CD1c-positive myeloid dendritic cell (primary cell): ENCODE data around the gene ADGRV1.

Experiments
- DNase-seq: peaks from one replicate; pipeline ENCODE4 v3.0.0-alpha.2; 2016; ENCODE audit errors: extremely low spot score

ADGRV1 gene, protein sequence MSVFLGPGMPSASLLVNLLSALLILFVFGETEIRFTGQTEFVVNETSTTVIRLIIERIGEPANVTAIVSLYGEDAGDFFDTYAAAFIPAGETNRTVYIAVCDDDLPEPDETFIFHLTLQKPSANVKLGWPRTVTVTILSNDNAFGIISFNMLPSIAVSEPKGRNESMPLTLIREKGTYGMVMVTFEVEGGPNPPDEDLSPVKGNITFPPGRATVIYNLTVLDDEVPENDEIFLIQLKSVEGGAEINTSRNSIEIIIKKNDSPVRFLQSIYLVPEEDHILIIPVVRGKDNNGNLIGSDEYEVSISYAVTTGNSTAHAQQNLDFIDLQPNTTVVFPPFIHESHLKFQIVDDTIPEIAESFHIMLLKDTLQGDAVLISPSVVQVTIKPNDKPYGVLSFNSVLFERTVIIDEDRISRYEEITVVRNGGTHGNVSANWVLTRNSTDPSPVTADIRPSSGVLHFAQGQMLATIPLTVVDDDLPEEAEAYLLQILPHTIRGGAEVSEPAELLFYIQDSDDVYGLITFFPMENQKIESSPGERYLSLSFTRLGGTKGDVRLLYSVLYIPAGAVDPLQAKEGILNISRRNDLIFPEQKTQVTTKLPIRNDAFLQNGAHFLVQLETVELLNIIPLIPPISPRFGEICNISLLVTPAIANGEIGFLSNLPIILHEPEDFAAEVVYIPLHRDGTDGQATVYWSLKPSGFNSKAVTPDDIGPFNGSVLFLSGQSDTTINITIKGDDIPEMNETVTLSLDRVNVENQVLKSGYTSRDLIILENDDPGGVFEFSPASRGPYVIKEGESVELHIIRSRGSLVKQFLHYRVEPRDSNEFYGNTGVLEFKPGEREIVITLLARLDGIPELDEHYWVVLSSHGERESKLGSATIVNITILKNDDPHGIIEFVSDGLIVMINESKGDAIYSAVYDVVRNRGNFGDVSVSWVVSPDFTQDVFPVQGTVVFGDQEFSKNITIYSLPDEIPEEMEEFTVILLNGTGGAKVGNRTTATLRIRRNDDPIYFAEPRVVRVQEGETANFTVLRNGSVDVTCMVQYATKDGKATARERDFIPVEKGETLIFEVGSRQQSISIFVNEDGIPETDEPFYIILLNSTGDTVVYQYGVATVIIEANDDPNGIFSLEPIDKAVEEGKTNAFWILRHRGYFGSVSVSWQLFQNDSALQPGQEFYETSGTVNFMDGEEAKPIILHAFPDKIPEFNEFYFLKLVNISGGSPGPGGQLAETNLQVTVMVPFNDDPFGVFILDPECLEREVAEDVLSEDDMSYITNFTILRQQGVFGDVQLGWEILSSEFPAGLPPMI (N-terminal part only)

DNA sequence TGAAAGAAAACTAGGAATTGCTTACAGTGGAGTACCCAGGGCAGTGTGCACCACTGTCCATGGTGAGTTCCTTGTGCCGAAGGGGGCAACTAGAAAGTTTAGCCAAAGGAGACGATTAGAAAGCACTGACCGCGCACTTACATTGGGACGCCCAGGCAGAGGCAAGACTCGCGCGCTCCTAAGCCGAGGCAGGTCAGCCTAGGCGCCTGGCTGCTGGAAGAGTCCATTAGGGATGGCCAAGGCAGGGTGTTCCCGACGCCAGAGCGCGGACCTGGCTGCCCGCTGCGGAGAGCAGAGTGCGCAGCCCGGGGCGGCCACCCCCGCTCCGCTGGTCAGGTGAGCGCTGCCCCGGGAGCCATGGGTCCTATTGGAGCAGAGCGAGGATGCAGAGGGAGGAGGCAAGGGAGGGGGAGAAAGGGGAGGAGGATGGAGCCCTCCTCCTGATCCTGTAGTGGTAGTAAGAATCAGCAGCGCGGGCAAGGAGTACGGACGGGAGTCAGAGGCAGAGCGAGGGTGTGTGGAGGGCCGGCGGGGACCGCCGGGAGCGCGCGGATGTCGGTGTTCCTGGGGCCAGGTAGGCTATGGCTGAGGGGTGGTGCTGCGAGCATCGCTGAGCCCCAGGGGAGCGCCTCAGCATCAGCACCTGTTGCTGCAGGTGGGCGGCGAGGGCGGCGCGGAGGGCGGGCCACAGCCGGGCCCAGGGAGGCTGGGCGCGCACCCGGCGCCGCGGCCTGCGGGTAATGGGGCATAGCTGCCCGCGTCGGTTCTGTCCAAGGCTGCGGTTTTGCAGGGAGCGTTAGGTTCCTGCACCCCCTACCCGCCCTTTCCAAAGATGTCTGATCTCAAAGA is at the start of gene ADGRV1:
Gene ADGRV1 (plus strand): TSS at position 454 of the 849 bp plus-strand sequence. CDS start 99 bp downstream, at position 553.
- no peak for DNase-seq

DNA sequence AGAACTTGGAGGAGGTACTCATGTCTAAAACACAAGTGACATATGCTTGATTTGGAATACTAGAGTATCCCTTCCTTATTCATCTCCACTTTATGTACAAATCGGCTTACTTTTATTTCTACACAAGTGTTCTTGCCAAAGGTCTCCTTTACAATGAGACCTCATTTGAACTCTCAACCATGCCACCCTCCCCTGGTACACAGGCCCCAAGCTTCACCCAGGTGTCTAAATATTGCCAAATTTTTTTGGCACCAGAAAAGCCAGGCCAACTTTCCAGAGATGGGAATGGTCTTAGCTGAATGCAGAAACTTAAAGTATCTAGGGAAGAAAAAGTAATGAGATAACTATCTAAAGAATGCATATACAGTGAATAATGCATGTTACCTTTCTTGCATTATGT is 48.2 kb upstream of the ADGRV1 start:
- DNase-seq = no peak

DNA sequence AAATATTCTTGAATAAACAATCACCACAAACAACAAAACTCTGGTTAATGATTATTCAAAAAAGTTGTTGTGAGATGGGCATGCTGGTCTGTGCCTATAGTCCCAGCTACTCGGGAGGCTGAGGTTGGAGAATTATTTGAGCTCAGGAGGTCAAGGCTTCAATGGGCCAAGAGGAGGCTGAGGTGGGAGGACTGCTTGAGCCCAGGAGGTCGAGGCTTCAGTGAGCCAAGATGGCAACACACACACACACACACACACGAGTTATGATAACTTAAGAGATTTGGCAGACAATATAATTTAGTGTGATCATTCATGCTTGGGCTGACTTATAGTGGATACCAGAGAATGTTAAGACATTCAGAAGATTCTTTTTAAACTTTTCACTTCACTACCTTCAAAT is 44.1 kb upstream of the ADGRV1 start:
- DNase-seq = no peak

DNA sequence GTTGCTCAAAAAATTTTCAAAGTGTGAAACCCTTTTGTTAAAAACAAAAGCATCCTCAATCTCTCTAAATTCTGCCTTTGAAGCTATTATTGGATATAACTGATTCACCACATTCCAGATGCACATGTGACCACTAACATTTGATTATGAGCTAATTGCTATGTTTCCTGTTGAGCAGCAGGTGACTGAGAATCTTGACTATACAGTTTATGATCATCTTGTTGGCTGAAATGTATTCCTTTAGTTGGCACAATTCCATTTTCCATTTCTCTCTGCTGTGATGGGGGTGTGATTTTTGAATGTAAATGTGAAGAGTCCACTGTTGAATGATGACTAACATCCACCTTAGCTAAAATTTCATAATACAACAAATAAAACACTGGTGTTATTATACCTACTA is 39.9 kb upstream of the ADGRV1 start:
- no peak for DNase-seq

DNA sequence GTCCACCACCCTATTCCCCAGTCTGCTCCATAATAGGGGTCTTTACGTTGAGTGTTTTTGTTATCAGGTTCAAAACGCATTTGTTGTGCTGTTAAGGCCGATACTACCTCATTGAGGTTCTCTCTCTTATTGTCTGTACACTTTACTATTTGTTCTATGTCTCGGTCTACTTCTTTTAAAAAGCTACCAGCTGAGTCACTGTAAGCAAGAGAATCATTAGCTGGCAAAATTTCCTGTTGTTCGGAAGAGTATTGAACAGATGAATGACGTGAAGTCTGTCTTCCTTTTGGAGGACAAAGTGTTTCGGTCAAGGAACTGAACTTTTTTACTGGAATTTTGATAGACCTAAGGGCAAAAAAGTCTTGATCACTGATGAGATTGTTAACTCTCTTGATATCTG is 39.5 kb upstream of the ADGRV1 start:
- no peak for DNase-seq

DNA sequence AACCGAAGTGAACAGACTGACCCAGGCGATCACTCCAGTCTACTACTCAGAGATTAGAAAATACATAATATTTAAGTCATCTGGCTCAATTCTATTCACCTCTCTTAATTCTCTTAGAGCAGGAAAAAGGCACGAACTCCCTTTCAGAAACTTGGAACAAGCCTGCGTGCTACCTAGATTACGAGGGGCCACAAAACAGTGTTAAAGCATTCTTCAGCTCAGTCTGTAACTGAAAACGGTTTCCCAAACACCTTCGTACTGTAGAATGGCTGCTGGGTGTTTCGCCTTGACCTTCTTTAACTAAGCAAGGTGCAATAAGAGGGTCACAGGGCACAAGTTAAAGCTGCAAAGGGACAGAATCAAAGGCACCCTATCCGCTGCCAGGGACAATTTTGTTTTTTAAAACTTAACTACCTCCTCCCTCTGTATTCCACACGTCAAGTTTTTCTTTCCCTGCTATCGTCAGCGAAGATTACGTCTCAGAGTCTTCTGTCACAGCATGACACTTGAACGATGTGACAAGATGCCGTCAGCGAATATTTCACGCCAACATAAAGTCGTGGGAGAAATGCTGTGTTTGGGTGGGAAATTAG is 29.9 kb upstream of the ADGRV1 start:
- peak; percentile 52 for DNase-seq

DNA sequence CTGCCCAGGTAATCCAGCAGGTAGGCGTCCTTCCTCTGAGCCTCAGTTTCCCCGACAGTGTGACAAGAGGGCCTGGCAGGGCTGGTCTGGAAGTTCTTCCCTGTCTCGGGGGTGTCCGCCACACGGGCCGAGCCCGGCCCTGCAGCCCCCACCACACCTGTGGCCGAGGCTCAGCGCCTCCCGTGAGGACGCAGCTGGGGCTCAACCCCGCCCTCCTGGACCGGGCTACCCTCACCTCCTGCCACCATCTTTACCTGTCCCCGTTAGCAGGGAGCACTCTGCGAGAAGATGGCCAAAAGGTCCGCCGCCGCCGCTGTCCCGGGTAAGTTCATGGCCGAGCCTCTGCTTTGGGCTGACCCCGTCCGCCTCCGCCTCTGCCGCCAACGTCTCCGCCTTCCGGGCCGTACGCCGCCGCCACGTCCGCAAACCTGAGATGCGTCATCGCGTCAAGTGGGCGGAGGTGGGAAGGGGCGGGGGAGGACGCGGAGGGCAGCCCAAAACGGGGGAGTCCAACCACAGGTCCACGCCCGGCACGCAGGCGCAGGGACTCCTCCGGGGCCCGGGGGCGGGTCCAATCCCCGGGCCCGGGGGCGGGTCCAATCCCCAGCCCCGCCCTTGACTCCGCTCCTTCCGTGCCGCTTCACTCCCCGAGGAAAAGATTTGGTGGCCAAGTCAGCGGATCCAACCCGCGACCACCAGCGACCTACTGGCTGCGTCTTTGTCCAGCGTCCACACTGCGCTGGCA is 29.2 kb upstream of the ADGRV1 start, which contains the start of gene LYSMD3:
Gene LYSMD3 (minus strand): TSS at position 391 of the 745 bp plus-strand sequence. CDS start 4,295 bp downstream, outside the sequence.
- DNase-seq = peak; percentile 96

DNA sequence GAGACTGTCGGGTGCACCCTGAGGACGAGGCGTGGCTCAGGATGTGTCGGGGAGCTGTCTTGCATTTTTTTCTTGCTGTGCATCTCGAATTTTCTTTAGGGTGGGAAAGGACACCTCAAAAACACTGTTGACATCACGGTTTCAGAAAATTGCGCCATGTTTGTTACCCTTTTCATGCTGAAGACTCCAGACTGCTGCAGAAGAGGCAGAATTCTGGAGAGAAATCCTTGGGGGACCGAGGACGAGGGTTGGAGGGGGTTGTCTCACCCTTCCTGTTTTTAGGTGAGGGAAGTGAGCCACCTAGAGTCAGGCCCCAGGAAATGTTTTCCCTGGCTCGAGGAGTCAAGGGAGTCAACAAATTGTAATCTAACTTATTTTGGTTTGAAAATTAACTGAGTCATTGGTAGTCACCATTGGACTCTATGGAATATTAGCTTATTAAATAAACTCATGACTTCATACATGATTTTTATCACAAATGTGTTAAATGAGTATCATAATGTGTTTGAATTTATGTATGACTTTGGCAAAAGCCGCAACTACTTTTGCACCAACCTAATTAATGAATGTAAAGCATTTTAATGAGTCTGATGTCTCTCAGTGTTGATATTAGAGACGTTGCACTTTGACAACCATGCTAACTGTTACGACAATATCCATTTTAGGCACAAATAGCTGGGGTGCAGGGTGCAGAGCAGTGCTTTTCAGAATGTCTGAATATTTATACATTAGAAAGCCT is 28.5 kb upstream of the ADGRV1 start:
- DNase-seq = peak; percentile 73

DNA sequence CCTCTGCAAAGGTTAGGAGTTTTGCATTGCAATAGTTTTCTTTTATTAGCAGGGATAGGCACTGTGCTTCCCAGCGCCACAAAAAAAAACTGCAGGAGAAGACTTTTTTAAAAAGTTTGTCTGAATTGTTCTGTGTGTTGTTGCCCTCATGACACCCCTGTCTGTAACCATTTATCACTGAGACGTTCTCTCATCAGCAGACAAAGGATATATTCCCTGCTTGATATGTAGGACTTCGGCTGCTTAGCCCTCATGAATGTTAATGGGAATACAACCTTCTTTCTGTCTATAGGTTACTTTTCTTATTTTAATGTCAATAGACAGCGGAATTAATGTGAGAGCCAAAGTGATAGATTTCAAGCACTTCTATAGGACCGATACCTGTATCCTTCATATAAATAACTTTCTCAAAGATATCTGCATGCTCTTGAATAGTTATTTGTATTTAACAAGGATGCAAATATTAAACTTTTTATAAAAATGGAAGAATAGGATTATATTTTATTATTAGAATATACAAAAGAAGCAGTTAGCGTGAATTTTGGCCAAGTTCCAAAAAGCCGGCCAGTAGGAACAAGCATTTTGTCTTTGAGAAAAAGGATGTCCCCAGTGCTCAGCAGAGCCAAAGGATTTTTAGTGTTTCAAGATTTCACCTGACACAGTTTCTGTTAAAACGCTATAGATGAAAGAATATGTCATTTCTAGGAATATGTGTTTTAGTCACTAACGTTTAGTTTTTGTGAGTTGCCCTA is 27.7 kb upstream of the ADGRV1 start:
- DNase-seq = peak; percentile 17

DNA sequence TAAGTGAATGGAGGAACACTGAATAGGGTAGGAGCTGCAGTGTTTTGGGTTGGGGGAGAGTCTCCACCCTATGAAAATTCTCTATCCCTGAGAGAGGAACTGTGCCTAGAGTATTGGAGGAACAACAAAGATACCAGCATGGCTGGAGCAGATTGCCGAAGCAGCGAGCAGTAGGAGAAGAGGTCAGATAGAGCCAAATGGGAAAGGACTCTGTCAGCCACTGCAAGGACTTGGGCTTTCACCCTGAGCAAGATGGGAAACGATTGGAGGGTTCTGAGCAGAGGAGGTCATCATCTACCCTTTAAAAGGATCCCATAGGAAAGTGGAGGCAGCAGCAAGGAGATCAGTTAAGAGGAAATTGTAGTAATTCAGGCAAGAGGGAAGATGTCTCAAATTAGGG is 24.8 kb upstream of the ADGRV1 start:
- DNase-seq = no peak

DNA sequence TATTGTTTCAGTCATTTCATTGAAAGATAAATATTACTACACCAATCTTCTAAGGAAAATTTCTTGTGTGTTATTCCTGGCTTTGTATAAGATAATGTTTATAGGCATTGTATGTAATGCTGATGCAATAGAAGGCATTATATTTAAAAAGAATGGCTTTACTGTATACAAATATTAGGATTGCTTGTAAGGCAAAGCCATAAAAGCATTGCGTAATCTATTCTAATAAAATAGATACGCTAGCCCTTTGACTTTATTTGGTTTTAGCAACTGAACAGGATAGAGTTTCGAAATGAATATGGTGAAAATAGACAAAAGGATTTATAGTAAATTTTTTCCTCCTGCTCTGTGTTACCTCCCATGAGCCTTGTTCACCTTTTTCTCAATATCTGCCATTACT is 23.7 kb upstream of the ADGRV1 start:
- no peak for DNase-seq

DNA sequence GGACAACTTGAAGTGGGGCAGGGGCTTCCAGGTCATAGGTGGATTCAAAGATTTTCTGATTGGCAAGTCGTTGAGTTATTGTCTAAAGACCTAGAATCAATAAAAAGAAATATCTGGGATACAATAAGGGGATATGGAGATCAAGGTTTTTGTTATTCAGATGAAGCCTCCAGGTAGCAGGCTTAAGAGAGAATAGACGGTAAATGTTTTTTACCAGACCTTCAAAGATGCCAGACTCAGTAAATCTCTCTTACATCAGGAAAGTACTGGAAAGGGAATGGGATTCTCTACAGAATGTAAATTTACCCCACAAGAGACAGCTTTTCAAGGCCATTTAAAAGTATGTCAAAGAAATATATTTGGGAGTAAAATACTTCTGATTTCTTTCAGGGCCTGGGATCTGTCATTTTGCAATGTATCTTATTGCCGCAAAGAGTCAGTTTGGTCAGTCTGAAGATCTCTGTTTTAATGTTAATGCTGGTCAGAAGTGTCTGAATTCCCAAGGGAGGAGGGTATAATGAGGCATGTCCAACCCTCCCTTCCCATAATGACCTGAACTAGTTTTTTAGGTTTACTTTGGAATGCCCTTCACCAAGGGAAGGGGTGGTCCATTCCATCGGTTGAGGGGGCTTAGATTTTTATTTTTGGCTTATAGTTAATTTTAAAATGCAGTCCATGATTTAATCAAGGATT is 15.6 kb upstream of the ADGRV1 start:
- DNase-seq = no peak

DNA sequence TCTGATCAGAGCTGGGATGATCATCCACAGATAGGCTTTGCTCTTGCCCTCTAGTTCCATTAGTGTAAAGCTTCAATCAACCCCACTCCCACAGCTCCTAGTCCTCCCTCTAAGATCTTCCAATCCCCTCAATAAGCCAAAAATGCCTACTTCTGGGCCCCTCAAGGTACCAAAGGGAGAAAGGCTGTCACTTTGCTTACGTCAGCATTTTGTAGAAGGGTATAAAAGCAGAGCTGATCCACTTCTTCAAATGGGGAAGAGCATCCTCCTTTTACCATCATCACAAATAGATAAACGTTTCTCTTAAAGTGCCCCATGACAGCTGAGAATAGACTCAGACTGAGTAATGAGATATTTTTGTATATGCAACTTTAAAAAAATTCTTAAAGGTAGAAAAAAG is 13.1 kb upstream of the ADGRV1 start:
- DNase-seq = no peak

DNA sequence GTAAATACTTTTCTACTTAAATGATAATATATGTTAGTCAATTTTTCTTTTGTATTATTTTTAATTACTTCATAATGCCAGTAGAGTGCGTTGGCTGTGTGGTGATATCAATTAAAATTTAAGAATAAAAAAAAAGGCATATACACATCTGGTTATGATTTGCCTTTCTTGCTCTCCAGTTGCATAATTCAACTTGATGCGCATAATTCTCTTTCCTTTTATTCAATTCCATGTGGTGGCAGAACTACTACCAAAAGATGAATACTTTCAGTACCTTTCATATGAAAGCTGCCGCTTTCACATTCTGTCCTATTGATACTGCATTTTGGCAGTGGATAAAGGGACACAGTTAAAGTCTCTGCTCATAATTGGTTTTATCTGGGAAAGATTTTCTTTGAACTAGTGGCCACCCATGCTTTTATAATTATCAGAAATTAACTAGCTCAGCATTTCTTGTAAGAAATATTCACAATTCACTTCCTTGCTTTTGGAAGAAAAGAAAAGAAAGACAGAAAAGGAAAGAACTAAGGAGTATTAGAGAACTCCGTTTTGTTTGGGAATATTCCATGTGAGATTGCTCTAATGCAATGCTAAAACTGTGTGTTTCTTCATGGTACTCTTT is 12.3 kb upstream of the ADGRV1 start:
- no peak for DNase-seq

DNA sequence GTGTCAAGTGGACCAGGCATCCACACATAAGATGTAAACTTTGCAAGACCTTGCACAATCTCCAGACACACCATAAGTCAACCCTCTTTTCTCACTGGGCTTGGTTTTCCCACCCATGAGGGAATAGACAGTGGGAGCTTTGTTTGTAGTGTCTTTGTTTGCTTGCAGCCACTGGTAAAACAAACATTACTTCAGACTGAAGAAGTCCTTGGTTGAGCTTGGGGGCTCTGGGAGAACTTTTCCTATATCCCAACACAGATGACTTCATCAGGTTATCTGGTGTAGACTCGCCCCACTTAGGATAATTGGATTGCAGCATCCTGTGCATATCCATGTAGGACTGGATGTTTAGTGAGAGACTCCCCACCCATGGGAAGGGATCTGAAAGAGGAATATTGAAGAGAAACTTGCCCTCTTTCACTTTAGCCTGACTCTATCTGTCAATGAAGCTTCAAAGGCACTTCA is 11.5 kb upstream of the ADGRV1 start:
- no peak for DNase-seq

DNA sequence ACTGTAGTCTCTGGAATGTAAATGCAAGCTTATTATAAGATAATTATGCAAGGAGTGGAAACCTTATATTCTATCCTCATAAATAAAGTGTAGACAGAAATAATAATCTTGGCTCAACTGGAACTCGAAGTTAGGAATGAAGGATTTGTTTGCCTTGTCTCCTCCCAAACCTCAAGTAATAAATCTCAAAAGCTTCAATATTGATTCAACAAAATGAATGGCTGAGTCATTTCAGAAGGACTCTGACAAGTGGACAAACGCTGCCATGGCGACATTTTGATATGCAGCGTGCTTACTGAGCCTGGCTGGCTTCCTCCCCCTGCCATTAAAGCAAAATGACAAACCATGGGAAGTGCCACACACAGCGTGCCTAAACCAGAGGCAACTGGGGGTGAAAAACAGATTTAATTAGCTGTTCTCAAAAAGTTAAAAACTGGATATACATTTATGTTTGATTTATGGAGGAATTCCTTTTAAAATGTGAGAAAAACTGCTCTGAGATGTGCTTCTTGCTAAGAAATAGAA is 10.5 kb upstream of the ADGRV1 start:
- DNase-seq = no peak

DNA sequence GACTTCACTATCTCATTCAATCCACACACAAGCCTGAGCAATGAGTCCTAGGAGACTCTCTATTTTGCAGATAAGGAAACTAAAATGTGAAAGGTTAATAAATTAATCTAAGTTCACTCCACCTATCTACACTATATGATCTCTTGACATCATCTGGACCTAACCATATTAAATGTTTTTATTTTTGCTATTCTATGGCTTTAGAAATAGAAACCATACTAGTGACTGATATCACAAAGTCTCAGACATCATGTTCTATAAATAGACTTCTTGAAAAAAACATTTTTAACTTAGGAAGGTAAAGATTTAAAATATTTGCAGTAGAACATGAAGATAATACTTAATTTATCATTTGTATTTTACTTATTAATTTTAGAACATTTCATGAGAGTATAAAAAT is 9.4 kb upstream of the ADGRV1 start:
- no peak for DNase-seq
